H1 (cell line): Measurements from ENCODE around the gene RNF144A. TPM values are rescaled to one million over a fixed set of nuclear protein-coding genes. Genes with fewer than 3 reads are reported as not detected.

ENCODE experiments used
- CTCF ChIA-PET: fragments of 300-600 bp; sonication (Branson Sonifier 250); formaldehyde crosslinking; loops from one replicate; lab custom pipeline; 2021; ENCODE audit not compliant: partially characterized antibody; lab: Charles Lee
- POLR2A ChIA-PET: fragments of 300-600 bp; sonication (Branson Sonifier 250); formaldehyde crosslinking; loops from one replicate; lab custom pipeline; 2021; ENCODE audit warnings: inconsistent platforms; ENCODE audit not compliant: partially characterized antibody; lab: Charles Lee
- DNase-seq, 2 experiments: peaks; one replicate each; pipeline versions ENCODE4 v3.0.0 to v3.0.0-alpha.2; 2010 to 2022; ENCODE audit warnings: low spot score in 2 of 2, low read depth in 1 of 2, mixed read lengths in 1 of 2
- FAIRE-seq: peaks from 2 replicates; lab custom pipeline; 2011; peaks lifted over from hg19 to GRCh38; lab: Jason Lieb, UNC
- H2AFZ ChIP-seq: 2 replicates; pipeline ENCODE4 v1.8.1; 2012; ENCODE audit warnings: low read length, inconsistent platforms
- H2AK5ac ChIP-seq: 2 replicates; pipeline ENCODE4 v1.6.1; 2013; ENCODE audit warnings: low read depth, low read length
- H2BK120ac ChIP-seq: replicated peaks from 2 replicates; pipeline ENCODE3; 2013; ENCODE audit warnings: low read depth, low read length, inconsistent platforms
- H2BK12ac ChIP-seq: 2 replicates; pipeline ENCODE4 v1.6.1; 2013; ENCODE audit warnings: low read depth, low read length
- H2BK15ac ChIP-seq: 2 replicates; pipeline ENCODE4 v1.6.1; 2013; ENCODE audit warnings: low read length
- H2BK20ac ChIP-seq: 2 replicates; pipeline ENCODE4 v1.6.1; 2013; ENCODE audit warnings: low read length
- H2BK5ac ChIP-seq: 2 replicates; pipeline ENCODE4 v1.6.1; 2013; ENCODE audit warnings: low read depth, low read length
- H3K14ac ChIP-seq: 2 replicates; pipeline ENCODE4 v1.6.1; 2013; ENCODE audit warnings: inconsistent platforms; ENCODE audit not compliant: insufficient read length
- H3K18ac ChIP-seq: 2 replicates; pipeline ENCODE4 v1.6.1; 2013; ENCODE audit warnings: low read length; ENCODE audit errors: extremely low read depth
- H3K23ac ChIP-seq: 2 replicates; pipeline ENCODE4 v1.6.1; 2013; ENCODE audit warnings: inconsistent platforms; ENCODE audit not compliant: insufficient read length
- H3K23me2 ChIP-seq: 2 replicates; pipeline ENCODE4 v1.6.1; 2013; ENCODE audit warnings: low read depth, low read length
- H3K27ac ChIP-seq: 2 replicates; pipeline ENCODE4 v1.6.1; 2011; ENCODE audit warnings: low read depth, low read length, inconsistent platforms
- H3K27me3 ChIP-seq, 4 experiments: replicated peaks in 1 of 4; 1 replicate in 1 of 4; 2 replicates in 3 of 4; pipeline versions ENCODE4 v1.6.1 to v1.8.1; 2011 to 2013; ENCODE audit warnings: low read length in 3 of 4, mild to moderate bottlenecking in 3 of 4, inconsistent platforms in 2 of 4, mixed read lengths in 2 of 4, moderate library complexity in 1 of 4; ENCODE audit not compliant: control insufficient read depth in 3 of 4, insufficient read depth in 3 of 4; ENCODE audit errors: extremely low read depth in 1 of 4
- H3K36me3 ChIP-seq, 4 experiments: 2 replicates each; pipeline versions ENCODE4 v1.6.1 to v1.8.1; 2011 to 2013; ENCODE audit warnings: mild to moderate bottlenecking in 4 of 4, low read length in 3 of 4, moderate library complexity in 2 of 4, control low read depth in 1 of 4, inconsistent platforms in 1 of 4; ENCODE audit not compliant: insufficient read depth in 4 of 4, control insufficient read depth in 2 of 4
- H3K4ac ChIP-seq: replicated peaks from 2 replicates; pipeline ENCODE3; 2013; ENCODE audit warnings: low read length, low read depth, mixed read lengths, inconsistent platforms; ENCODE audit not compliant: insufficient read length
- H3K4me1 ChIP-seq, 4 experiments: replicated peaks in 1 of 4; 1 replicate in 1 of 4; 2 replicates in 3 of 4; pipeline versions ENCODE4 v1.6.1 to v1.8.1; 2011 to 2013; ENCODE audit warnings: low read length in 3 of 4, inconsistent platforms in 2 of 4, mixed read lengths in 1 of 4; ENCODE audit not compliant: insufficient read depth in 4 of 4, control insufficient read depth in 3 of 4
- H3K4me2 ChIP-seq, 2 experiments: 2 replicates each; pipeline versions ENCODE4 v1.6.1 to v1.8.1; 2011 to 2013; ENCODE audit warnings: low read depth in 2 of 2, low read length in 2 of 2, control low read depth in 1 of 2, inconsistent platforms in 1 of 2, mild to moderate bottlenecking in 1 of 2; ENCODE audit not compliant: insufficient read depth in 1 of 2
- H3K4me3 ChIP-seq, 4 experiments: fragments of 200-600, 300-600 bp in 1 of 4; sonication (generic), shearing (Covaris generic), sonication (Bioruptor Twin) in 1 of 4; 2 replicates each; pipeline versions ENCODE4 v1.5.1 to v1.8.1; 2011 to 2016; ENCODE audit warnings: low read length in 4 of 4, low read depth in 3 of 4, control low read depth in 2 of 4, inconsistent platforms in 2 of 4, mild to moderate bottlenecking in 2 of 4, mixed read lengths in 1 of 4, moderate library complexity in 1 of 4; ENCODE audit not compliant: insufficient read depth in 2 of 4; ENCODE audit errors: extremely low read depth in 1 of 4
- H3K56ac ChIP-seq: replicated peaks from 2 replicates; pipeline ENCODE3; 2013; ENCODE audit warnings: low read depth, mild to moderate bottlenecking, mixed read lengths, low read length, inconsistent platforms; ENCODE audit not compliant: insufficient read length
- H3K79me1 ChIP-seq: 2 replicates; pipeline ENCODE4 v1.6.1; 2013; ENCODE audit warnings: low read depth, low read length, control low read depth
- H3K79me2 ChIP-seq, 2 experiments: 2 replicates each; pipeline versions ENCODE4 v1.6.1 to v1.8.1; 2012 to 2013; ENCODE audit warnings: low read length in 2 of 2, mild to moderate bottlenecking in 2 of 2, inconsistent platforms in 1 of 2; ENCODE audit not compliant: insufficient read depth in 2 of 2, control insufficient read depth in 1 of 2
- H3K9ac ChIP-seq, 4 experiments: replicated peaks in 1 of 4; 1 replicate in 1 of 4; 2 replicates in 3 of 4; pipeline versions ENCODE4 v1.6.1 to v1.8.1; 2011 to 2013; ENCODE audit warnings: low read depth in 3 of 4, low read length in 3 of 4, control low read depth in 2 of 4, mild to moderate bottlenecking in 2 of 4, moderate library complexity in 2 of 4, inconsistent platforms in 1 of 4; ENCODE audit errors: extremely low read depth in 1 of 4
- H3K9me3 ChIP-seq, 2 experiments: 2 replicates each; pipeline versions ENCODE4 v1.6.1 to v1.8.1; 2012 to 2013; ENCODE audit warnings: mild to moderate bottlenecking in 2 of 2, moderate library complexity in 2 of 2, control low read depth in 1 of 2, inconsistent platforms in 1 of 2, low read depth in 1 of 2, low read length in 1 of 2, mixed read lengths in 1 of 2; ENCODE audit not compliant: insufficient read depth in 2 of 2
- H4K20me1 ChIP-seq, 2 experiments: replicated peaks in 1 of 2; 2 replicates each; pipeline versions ENCODE3 to v1.8.1; 2011 to 2013; ENCODE audit warnings: inconsistent platforms in 2 of 2, low read length in 2 of 2, mild to moderate bottlenecking in 1 of 2; ENCODE audit not compliant: insufficient read depth in 2 of 2, control insufficient read depth in 1 of 2
- H4K5ac ChIP-seq: 2 replicates; pipeline ENCODE4 v1.6.1; 2013; ENCODE audit warnings: low read length, low read depth, mixed read lengths, inconsistent platforms; ENCODE audit not compliant: insufficient read length
- H4K8ac ChIP-seq: 2 replicates; pipeline ENCODE4 v1.8.0; 2013; ENCODE audit warnings: mild to moderate bottlenecking, moderate library complexity, low read length, inconsistent platforms; ENCODE audit not compliant: insufficient read depth; ENCODE audit errors: extremely low read depth
- H4K91ac ChIP-seq: replicated peaks from 2 replicates; pipeline ENCODE3; 2013; ENCODE audit warnings: low read length, mixed read lengths, inconsistent platforms; ENCODE audit not compliant: insufficient read length
- EZH2 ChIP-seq: fragments of 200-600 bp; sonication (generic); IDR thresholded peaks from 2 replicates; pipeline ENCODE4 v1.7.1; 2012; ENCODE audit warnings: low read depth, mild to moderate bottlenecking, moderate library complexity, low read length, inconsistent platforms; ENCODE audit not compliant: severe bottlenecking
- GABPA ChIP-seq: IDR thresholded peaks from 2 replicates; pipeline ENCODE4 v1.6.1; 2011; ENCODE audit warnings: mild to moderate bottlenecking, low read length, moderate library complexity, borderline replicate concordance; ENCODE audit not compliant: insufficient read depth
- POLR2AphosphoS5 ChIP-seq: IDR thresholded peaks from 2 replicates; pipeline ENCODE4 v1.6.1; 2011; ENCODE audit warnings: low read depth, low read length
- RNF2 ChIP-seq: fragments of 200-900, 300-1000 bp; sonication (generic); IDR thresholded peaks from 2 replicates; pipeline ENCODE4 v1.7.1; 2016; ENCODE audit warnings: borderline replicate concordance, low read depth, mild to moderate bottlenecking, antibody characterized with exemption, low read length; ENCODE audit not compliant: poor library complexity, severe bottlenecking; ENCODE audit errors: missing control alignments
- SIX5 ChIP-seq: IDR thresholded peaks from 2 replicates; pipeline ENCODE4 v1.6.1; 2011; ENCODE audit warnings: mild to moderate bottlenecking, low read depth, low read length
- TBP ChIP-seq: IDR thresholded peaks from 2 replicates; pipeline ENCODE4 v1.6.1; 2011; ENCODE audit warnings: low read depth, low read length, improper control_type of control experiment
- WGBS, 2 experiments: shearing (Covaris generic) in 1 of 2; methylation state at CpG; one replicate each; pipeline versions ENCODE4 v1.1.6 to v1.1.7; 2013 to 2015; ENCODE audit warnings: low lambda C conversion rate in 2 of 2, mixed read lengths in 2 of 2, inconsistent platforms in 1 of 2, low coverage in 1 of 2, missing lambda C conversion rate in 1 of 2; ENCODE audit not compliant: insufficient replicate concordance in 2 of 2, insufficient coverage in 1 of 2, insufficient read length in 1 of 2; ENCODE audit errors: extremely low coverage in 1 of 2, missing lambda C conversion rate in 1 of 2; 5-methylcytosine and 5-hydroxymethylcytosine counted together
- polyA plus RNA-seq, 7 experiments: library from polyadenylated mRNA; depleted of rRNA in 3 of 7; stranded (reverse) in 5 of 7; unstranded in 2 of 7; fragments of >200 nt in 5 of 7; fragments of 200-250 nt in 2 of 7; gene quantifications; 1 replicate in 5 of 7; 2 replicates in 1 of 7; 4 replicates in 1 of 7; pipeline versions ENCODE4 v1.2.1 to v1.2.3, GENCODE V29; 2011 to 2013; ENCODE audit warnings: missing spikeins in 2 of 7, mixed read lengths in 2 of 7
- total RNA-seq: library from RNA; stranded (reverse); fragmentation: NEBNext Ultra II Directional; extraction: Animal tissue kit (Norgen Biotek cat#: 25700); gene quantifications from 2 replicates; pipeline ENCODE4 v1.2.1, GENCODE V29; 2021
- TF ChIP-seq, protein P1 (sequence below): IDR thresholded peaks from 2 replicates; pipeline ENCODE4 v1.6.1; 2011; ENCODE audit warnings: low read length, improper control_type of control experiment

Gene RNF144A
- total and polyA plus RNA-seq, 2 of the 8 experiments (the other 6 are each of a cell fraction or from before 2014, with no cell fraction given) = 14.0 to 15.0 TPM

GRCh38 chr2:7077660-7078267 is 160.6 kb downstream of the RNF144A start:
- H3K79me1 ChIP-seq = no peaks in the 10 kb centered on the region
- H3K4me3 ChIP-seq = no peak overlapping the region
- DNase-seq (no peak), FAIRE-seq (no peak)
- H3K4me1 ChIP-seq = no peaks in the 10 kb centered on the region
- POLR2A ChIA-PET = no interaction called here
- CTCF ChIA-PET = interaction anchor here (0.6 kb wide), 1 partner anchor 35 kb away, joined by 3 read pairs; no protein-coding TSS in a partner anchor
- H3K4ac ChIP-seq = no peak overlapping the region
- no peak overlapping the region for H2BK5ac ChIP-seq
- H2BK20ac ChIP-seq = no peak overlapping the region
- no peak overlapping the region for H2BK15ac ChIP-seq
- H3K27me3 ChIP-seq = no peaks in the 10 kb centered on the region
- no peak overlapping the region for H4K91ac ChIP-seq
- H3K79me2 ChIP-seq = no peaks in the 10 kb centered on the region
- no peak overlapping the region for H3K27ac ChIP-seq
- no peak overlapping the region for H4K5ac ChIP-seq
- no peak overlapping the region for H2AK5ac ChIP-seq
- H4K20me1 ChIP-seq = no peaks in the 10 kb centered on the region
- H2BK12ac ChIP-seq = no peak overlapping the region
- no peak overlapping the region for H3K4me2 ChIP-seq
- no peaks in the 10 kb centered on the region for H3K9me3 ChIP-seq
- no peak overlapping the region for H2BK120ac ChIP-seq
- no peak overlapping the region for H3K23ac ChIP-seq
- H3K14ac ChIP-seq = no peak overlapping the region
- no peak overlapping the region for H2AFZ ChIP-seq
- WGBS, 2 experiments = 84% methylated on average over 10 of the region's 10 CpGs; no CpG with 5 or more reads in 1 of the 2 experiments
- TF ChIP-seq, protein P1, sequence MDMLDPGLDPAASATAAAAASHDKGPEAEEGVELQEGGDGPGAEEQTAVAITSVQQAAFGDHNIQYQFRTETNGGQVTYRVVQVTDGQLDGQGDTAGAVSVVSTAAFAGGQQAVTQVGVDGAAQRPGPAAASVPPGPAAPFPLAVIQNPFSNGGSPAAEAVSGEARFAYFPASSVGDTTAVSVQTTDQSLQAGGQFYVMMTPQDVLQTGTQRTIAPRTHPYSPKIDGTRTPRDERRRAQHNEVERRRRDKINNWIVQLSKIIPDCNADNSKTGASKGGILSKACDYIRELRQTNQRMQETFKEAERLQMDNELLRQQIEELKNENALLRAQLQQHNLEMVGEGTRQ = no peak
- no peak for TF ChIP-seq GABPA
- no peak for TF ChIP-seq EZH2
- no peak for TF ChIP-seq RNF2
- TF ChIP-seq SIX5 = no peak
- no peak for TF ChIP-seq POLR2AphosphoS5
- no peak for TF ChIP-seq TBP
- H3K23me2 ChIP-seq = no peaks in the 10 kb centered on the region
- no peak overlapping the region for H4K8ac ChIP-seq
- H3K56ac ChIP-seq = no peak overlapping the region
- H3K18ac ChIP-seq = no peak overlapping the region
- H3K36me3 ChIP-seq = no peaks in the 10 kb centered on the region
- H3K9ac ChIP-seq = no peak overlapping the region
